GM23338 (cell line): ENCODE data around the gene HCN1. TPM values are rescaled to one million over a fixed set of nuclear protein-coding genes. Genes with fewer than 3 reads are reported as not detected.

ENCODE experiments used
- ATAC-seq: fragments of 200-7000 bp; cut with Tn5 transposase; 3 replicates; pipeline ENCODE4 v1.9.1; 2020
- DNase-seq: peaks from one replicate; pipeline ENCODE4 v3.0.0-alpha.2; 2015; ENCODE audit warnings: low spot score
- H2AFZ ChIP-seq: fragments of 200-600 bp; sonication (generic); 2 replicates; pipeline ENCODE4 v1.8.0; 2016; ENCODE audit warnings: antibody characterized with exemption, mild to moderate bottlenecking, moderate library complexity
- H3F3A ChIP-seq: fragments of 200-600 bp; sonication (generic); replicated peaks from 2 replicates; pipeline ENCODE4 v1.8.0; 2017; ENCODE audit warnings: antibody characterized with exemption, mixed run types, low read depth
- H3K27ac ChIP-seq: fragments of 200-600 bp; sonication (generic); 2 replicates; pipeline ENCODE4 v1.6.1; 2016; ENCODE audit warnings: low read depth
- H3K27me3 ChIP-seq: fragments of 200-600 bp; sonication (generic); 2 replicates; pipeline ENCODE4 v1.8.0; 2016; ENCODE audit warnings: mild to moderate bottlenecking, mixed run types, moderate library complexity; ENCODE audit not compliant: insufficient read depth
- H3K36me3 ChIP-seq: fragments of 200-600 bp; sonication (generic); 2 replicates; pipeline ENCODE4 v1.8.0; 2016; ENCODE audit warnings: mild to moderate bottlenecking; ENCODE audit not compliant: insufficient read depth
- H3K4me1 ChIP-seq: fragments of 200-600 bp; sonication (generic); 2 replicates; pipeline ENCODE4 v1.8.0; 2016; ENCODE audit warnings: mild to moderate bottlenecking, moderate library complexity; ENCODE audit not compliant: insufficient read depth
- H3K4me2 ChIP-seq: fragments of 200-600 bp; sonication (generic); 2 replicates; pipeline ENCODE4 v1.7.1; 2017; ENCODE audit warnings: mixed run types
- H3K4me3 ChIP-seq: fragments of 200-600 bp; sonication (generic); 2 replicates; pipeline ENCODE4 v1.6.1; 2016; ENCODE audit warnings: mixed run types
- H3K79me2 ChIP-seq: fragments of 200-600 bp; sonication (generic); replicated peaks from 2 replicates; pipeline ENCODE4 v1.8.0; 2017; ENCODE audit warnings: mild to moderate bottlenecking; ENCODE audit not compliant: insufficient read depth
- H3K9me2 ChIP-seq: fragments of 200-600 bp; sonication (generic); 2 replicates; pipeline ENCODE4 v1.8.0; 2017; ENCODE audit not compliant: insufficient read depth
- H4K20me1 ChIP-seq: fragments of 200-600 bp; sonication (generic); replicated peaks from 2 replicates; pipeline ENCODE4 v1.8.0; 2017; ENCODE audit warnings: mild to moderate bottlenecking; ENCODE audit not compliant: insufficient read depth
- H3K27ac Mint-ChIP-seq: 2 replicates; pipeline ENCODE4 v1.8.0; 2020; ENCODE audit warnings: inconsistent platforms, mild to moderate bottlenecking, moderate library complexity, mixed read lengths
- H3K27me3 Mint-ChIP-seq: 3 replicates; pipeline ENCODE4 v1.8.0; 2022; ENCODE audit warnings: low read depth, mild to moderate bottlenecking, moderate library complexity, mixed read lengths, inconsistent platforms; ENCODE audit not compliant: insufficient read depth, poor library complexity
- H3K36me3 Mint-ChIP-seq: 3 replicates; pipeline ENCODE4 v1.8.0; 2021; ENCODE audit warnings: low read depth, mild to moderate bottlenecking, inconsistent platforms, moderate library complexity, mixed read lengths
- H3K4me1 Mint-ChIP-seq: 3 replicates; pipeline ENCODE4 v1.8.0; 2020; ENCODE audit warnings: mild to moderate bottlenecking, inconsistent platforms, mixed read lengths
- H3K4me3 Mint-ChIP-seq: 3 replicates; pipeline ENCODE4 v1.8.0; 2021; ENCODE audit warnings: moderate library complexity, mild to moderate bottlenecking, inconsistent platforms, mixed read lengths
- H3K9me3 Mint-ChIP-seq: 3 replicates; pipeline ENCODE4 v1.8.0; 2020; ENCODE audit warnings: moderate library complexity, mild to moderate bottlenecking, inconsistent platforms, mixed read lengths
- EZH2 ChIP-seq: fragments of 200-600 bp; sonication (generic); IDR thresholded peaks from one replicate; pipeline ENCODE4 v1.8.0; 2017; ENCODE audit warnings: antibody characterized with exemption, mild to moderate bottlenecking, low read depth; ENCODE audit not compliant: unreplicated experiment
- JUNB ChIP-seq: IDR thresholded peaks from one replicate; pipeline ENCODE4 v1.6.1; 2016; ENCODE audit warnings: antibody characterized with exemption; ENCODE audit not compliant: unreplicated experiment
- NANOG ChIP-seq: IDR thresholded peaks from 2 replicates; pipeline ENCODE4 v1.6.1; 2016; ENCODE audit warnings: antibody characterized with exemption, borderline replicate concordance
- POLR2AphosphoS5 ChIP-seq: IDR thresholded peaks from 2 replicates; pipeline ENCODE4 v1.6.1; 2016; ENCODE audit warnings: antibody characterized with exemption, low read depth
- STAT1 ChIP-seq: IDR thresholded peaks from one replicate; pipeline ENCODE4 v1.6.1; 2016; ENCODE audit warnings: antibody characterized with exemption; ENCODE audit not compliant: unreplicated experiment
- ZNF114 ChIP-seq: fragments of 250-450 bp; sonication (Bioruptor Pico); IDR thresholded peaks from 2 replicates; pipeline ENCODE4 v1.5.0; 2020; ENCODE audit warnings: mild to moderate bottlenecking, moderate library complexity
- ZNF331 ChIP-seq: fragments of 250-450 bp; sonication (Bioruptor Pico); IDR thresholded peaks from 2 replicates; pipeline ENCODE4 v1.5.0; 2020; ENCODE audit warnings: low read depth, mild to moderate bottlenecking, moderate library complexity
- ZNF462 ChIP-seq: fragments of 250-450 bp; sonication (Bioruptor Pico); IDR thresholded peaks from 2 replicates; pipeline ENCODE4 v1.5.0; 2020; ENCODE audit warnings: mild to moderate bottlenecking, moderate library complexity
- polyA plus RNA-seq: library from polyadenylated mRNA; unstranded; fragments of >200 nt; fragmentation: Nextera tagmentation; extraction: Ambion mirVana; gene quantifications from 2 replicates; pipeline ENCODE4 v1.2.1, GENCODE V29; 2016
- total RNA-seq: library from RNA; depleted of rRNA; stranded (reverse); fragments of >200 nt; shearing (Covaris generic); gene quantifications from 2 replicates; pipeline ENCODE4 v1.2.3, GENCODE V29; 2014

HCN1 gene
- total and polyA plus RNA-seq, 2 experiments from 2014 or later = 2.8 to 6.9 TPM

- Histone ChIP-seq H3K79me2 (no peaks in the 10 kb centered on the region), H3K4me1 (peaks cover 8% of the 10 kb centered on the region; the same call in 1 of the 2 replicates), H3F3A (no peaks in the 10 kb centered on the region), H3K27ac (no peak overlapping the region), H3K4me3 (no peak overlapping the region), H2AFZ (no peak overlapping the region), H4K20me1 (no peaks in the 10 kb centered on the region), H3K4me2 (no peak overlapping the region), H3K9me2 (no peaks in the 10 kb centered on the region), H3K36me3 (no peaks in the 10 kb centered on the region), H3K27me3 (no peaks in the 10 kb centered on the region)
- TF ChIP-seq JUNB = no peak
- no peak for TF ChIP-seq ZNF462
- no peak for TF ChIP-seq NANOG
- no peak for TF ChIP-seq STAT1
- no peak for TF ChIP-seq EZH2
- TF ChIP-seq POLR2AphosphoS5 = no peak
- H3K36me3 Mint-ChIP-seq = peaks cover 20% of the 10 kb centered on the region
- peaks cover 4% of the 10 kb centered on the region for H3K27me3 Mint-ChIP-seq
- DNase-seq (no peak), ATAC-seq (no peak)
- H3K4me3 Mint-ChIP-seq = no peak overlapping the region
- H3K9me3 Mint-ChIP-seq = peaks cover 3% of the 10 kb centered on the region; the same call in 2 of the 3 replicates
- H3K27ac Mint-ChIP-seq = no peak overlapping the region
- peaks cover 4% of the 10 kb centered on the region for H3K4me1 Mint-ChIP-seq
These were observed 435.9 kb downstream of the HCN1 start for GRCh38 chr5:45260292-45260691.

GRCh38 chr5:45252978-45253377 lies 443.2 kb downstream of the HCN1 start:
- no peaks in the 10 kb centered on the region; the same call in 1 of the 2 replicates for H3K36me3 ChIP-seq
- peaks cover 26% of the 10 kb centered on the region for H3K9me3 Mint-ChIP-seq
- no peaks in the 10 kb centered on the region; the same call in 2 of the 3 replicates for H3K4me1 Mint-ChIP-seq
- peaks cover 3% of the 10 kb centered on the region for H3K9me2 ChIP-seq
- no peaks in the 10 kb centered on the region for H3F3A ChIP-seq
- H3K36me3 Mint-ChIP-seq = peaks cover 38% of the 10 kb centered on the region
- H3K27ac ChIP-seq = no peak overlapping the region
- ATAC-seq (no peak), DNase-seq (no peak)
- no peak overlapping the region for H2AFZ ChIP-seq
- H3K27me3 ChIP-seq = no peaks in the 10 kb centered on the region
- no peaks in the 10 kb centered on the region for H4K20me1 ChIP-seq
- H3K4me3 ChIP-seq = no peak overlapping the region
- H3K4me1 ChIP-seq = no peaks in the 10 kb centered on the region
- no peak overlapping the region for H3K4me2 ChIP-seq
- H3K27ac Mint-ChIP-seq = no peak overlapping the region
- H3K27me3 Mint-ChIP-seq = peaks cover 2% of the 10 kb centered on the region
- H3K4me3 Mint-ChIP-seq = no peak overlapping the region
- TF ChIP-seq STAT1 = no peak
- TF ChIP-seq ZNF331 (CRISPR knock-in tag) = no peak
- no peak for TF ChIP-seq ZNF114
- no peaks in the 10 kb centered on the region for H3K79me2 ChIP-seq
